SK-N-SH treated with all-trans-retinoic acid at 6 μM for 48 hours (cell line): Measurements from ENCODE around the gene CPNE4.

Experiments
- ATAC-seq: fragments of 200-7000 bp; cut with Tn5 transposase; 3 replicates; pipeline ENCODE4 v1.9.1; 2020; ENCODE audit warnings: mild to moderate bottlenecking, moderate library complexity
- ARNTL ChIP-seq: fragments of 450-650 bp; formaldehyde crosslinking; IDR thresholded peaks from 2 replicates; pipeline ENCODE4 v1.5.0; 2020; ENCODE audit warnings: low read depth, mild to moderate bottlenecking, moderate library complexity, borderline replicate concordance
- BACH2 ChIP-seq: fragments of 250-450 bp; sonication (Bioruptor Pico); IDR thresholded peaks from 2 replicates; pipeline ENCODE4 v1.9.0; 2021; ENCODE audit warnings: mild to moderate bottlenecking, borderline replicate concordance
- CSDC2 ChIP-seq: fragments of 250-450 bp; sonication (Bioruptor Pico); IDR thresholded peaks from 2 replicates; pipeline ENCODE4 v1.5.0; 2020; ENCODE audit warnings: mild to moderate bottlenecking, moderate library complexity
- ESRRG ChIP-seq: fragments of 250-450 bp; sonication (Bioruptor Pico); IDR thresholded peaks from 2 replicates; pipeline ENCODE4 v1.6.1; 2021; ENCODE audit warnings: mild to moderate bottlenecking
- ISL1 ChIP-seq: fragments of 250-450 bp; sonication (Bioruptor Pico); IDR thresholded peaks from 2 replicates; pipeline ENCODE4 v2.1.2; 2022; ENCODE audit warnings: mild to moderate bottlenecking, moderate library complexity
- PPARA ChIP-seq: fragments of 250-450 bp; sonication (Bioruptor Pico); IDR thresholded peaks from 2 replicates; pipeline ENCODE4 v1.5.0; 2020; ENCODE audit warnings: mild to moderate bottlenecking, borderline replicate concordance
- RARB ChIP-seq: fragments of 250-450 bp; sonication (Bioruptor Pico); IDR thresholded peaks from 2 replicates; pipeline ENCODE4 v1.8.0; 2021; ENCODE audit warnings: mild to moderate bottlenecking, moderate library complexity
- SNAI2 ChIP-seq: fragments of 250-450 bp; sonication (Bioruptor Pico); IDR thresholded peaks from 2 replicates; pipeline ENCODE4 v1.5.0; 2020; ENCODE audit warnings: mild to moderate bottlenecking, moderate library complexity
- TCF4 ChIP-seq: fragments of 250-450 bp; sonication (Bioruptor Pico); IDR thresholded peaks from 2 replicates; pipeline ENCODE4 v1.8.0; 2021; ENCODE audit warnings: mild to moderate bottlenecking, moderate library complexity, borderline replicate concordance
- TOX ChIP-seq: fragments of 250-450 bp; sonication (Bioruptor Pico); IDR thresholded peaks from 2 replicates; pipeline ENCODE4 v1.8.0; 2021; ENCODE audit warnings: mild to moderate bottlenecking, moderate library complexity, borderline replicate concordance
- ZC3H10 ChIP-seq: fragments of 250-450 bp; sonication (Bioruptor Pico); IDR thresholded peaks from 2 replicates; pipeline ENCODE4 v1.5.1; 2021; ENCODE audit warnings: mild to moderate bottlenecking, moderate library complexity
- ZFP30 ChIP-seq: fragments of 450-650 bp; formaldehyde crosslinking; IDR thresholded peaks from 2 replicates; pipeline ENCODE4 v1.5.0; 2022; ENCODE audit warnings: mild to moderate bottlenecking, moderate library complexity
- ZNF565 ChIP-seq: fragments of 450-650 bp; formaldehyde crosslinking; conservative IDR thresholded peaks from 2 replicates; pipeline ENCODE4 v1.5.0; 2020; ENCODE audit warnings: low read depth, mild to moderate bottlenecking, moderate library complexity
- ZNF70 ChIP-seq: fragments of 450-650 bp; formaldehyde crosslinking; IDR thresholded peaks from 2 replicates; pipeline ENCODE4 v1.5.0; 2020; ENCODE audit warnings: mild to moderate bottlenecking, moderate library complexity
- ZNF8 ChIP-seq: fragments of 450-650 bp; formaldehyde crosslinking; IDR thresholded peaks from 2 replicates; pipeline ENCODE4 v1.5.0; 2020; ENCODE audit warnings: mild to moderate bottlenecking, moderate library complexity
- TF ChIP-seq, protein P1 (sequence below): fragments of 250-450 bp; sonication (Bioruptor Pico); IDR thresholded peaks from 2 replicates; pipeline ENCODE4 v1.5.1; 2020; ENCODE audit warnings: low read depth, mild to moderate bottlenecking, moderate library complexity
- TF ChIP-seq, protein P2 (sequence below): fragments of 250-450 bp; sonication (Bioruptor Pico); IDR thresholded peaks from 2 replicates; pipeline ENCODE4 v1.8.0; 2021; ENCODE audit warnings: low read depth, mild to moderate bottlenecking, moderate library complexity, borderline replicate concordance
- TF ChIP-seq, protein P3 (sequence below): fragments of 250-450 bp; sonication (Bioruptor Pico); IDR thresholded peaks from 2 replicates; pipeline ENCODE4 v1.5.0; 2020; ENCODE audit warnings: mild to moderate bottlenecking, moderate library complexity
- TF ChIP-seq, protein P4 (sequence below): fragments of 250-450 bp; sonication (Bioruptor Pico); IDR thresholded peaks from 2 replicates; pipeline ENCODE4 v1.5.1; 2021; ENCODE audit warnings: mild to moderate bottlenecking, moderate library complexity
- TF ChIP-seq, protein P5 (sequence below): fragments of 250-450 bp; sonication (Bioruptor Pico); IDR thresholded peaks from 2 replicates; pipeline ENCODE4 v1.8.0; 2020; ENCODE audit warnings: mild to moderate bottlenecking, moderate library complexity, borderline replicate concordance

The CPNE4 gene

DNA sequence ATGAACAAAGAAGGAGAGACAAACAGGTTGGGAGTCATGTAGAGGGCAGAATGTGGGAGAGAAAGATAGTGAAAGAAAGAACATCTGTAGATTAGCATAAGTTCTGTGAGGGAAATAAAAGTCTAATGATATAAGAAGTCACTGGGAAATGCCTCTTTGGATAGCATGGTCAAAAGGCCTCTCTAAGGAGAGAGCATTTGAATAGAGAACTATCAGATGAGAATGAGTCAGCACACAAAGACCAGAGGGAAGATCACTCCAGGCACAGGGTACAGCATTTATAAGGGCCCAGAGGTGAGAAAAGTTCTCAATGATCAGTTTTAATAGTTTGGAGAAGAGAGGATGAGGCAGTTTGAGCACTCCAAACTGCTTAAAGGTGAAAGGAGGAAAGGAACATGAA, 7.9 kb upstream of the CPNE4 start (continued):
- TF ChIP-seq, protein P1, sequence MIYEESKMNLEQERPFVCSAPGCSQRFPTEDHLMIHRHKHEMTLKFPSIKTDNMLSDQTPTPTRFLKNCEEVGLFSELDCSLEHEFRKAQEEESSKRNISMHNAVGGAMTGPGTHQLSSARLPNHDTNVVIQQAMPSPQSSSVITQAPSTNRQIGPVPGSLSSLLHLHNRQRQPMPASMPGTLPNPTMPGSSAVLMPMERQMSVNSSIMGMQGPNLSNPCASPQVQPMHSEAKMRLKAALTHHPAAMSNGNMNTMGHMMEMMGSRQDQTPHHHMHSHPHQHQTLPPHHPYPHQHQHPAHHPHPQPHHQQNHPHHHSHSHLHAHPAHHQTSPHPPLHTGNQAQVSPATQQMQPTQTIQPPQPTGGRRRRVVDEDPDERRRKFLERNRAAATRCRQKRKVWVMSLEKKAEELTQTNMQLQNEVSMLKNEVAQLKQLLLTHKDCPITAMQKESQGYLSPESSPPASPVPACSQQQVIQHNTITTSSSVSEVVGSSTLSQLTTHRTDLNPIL: no peak

DNA sequence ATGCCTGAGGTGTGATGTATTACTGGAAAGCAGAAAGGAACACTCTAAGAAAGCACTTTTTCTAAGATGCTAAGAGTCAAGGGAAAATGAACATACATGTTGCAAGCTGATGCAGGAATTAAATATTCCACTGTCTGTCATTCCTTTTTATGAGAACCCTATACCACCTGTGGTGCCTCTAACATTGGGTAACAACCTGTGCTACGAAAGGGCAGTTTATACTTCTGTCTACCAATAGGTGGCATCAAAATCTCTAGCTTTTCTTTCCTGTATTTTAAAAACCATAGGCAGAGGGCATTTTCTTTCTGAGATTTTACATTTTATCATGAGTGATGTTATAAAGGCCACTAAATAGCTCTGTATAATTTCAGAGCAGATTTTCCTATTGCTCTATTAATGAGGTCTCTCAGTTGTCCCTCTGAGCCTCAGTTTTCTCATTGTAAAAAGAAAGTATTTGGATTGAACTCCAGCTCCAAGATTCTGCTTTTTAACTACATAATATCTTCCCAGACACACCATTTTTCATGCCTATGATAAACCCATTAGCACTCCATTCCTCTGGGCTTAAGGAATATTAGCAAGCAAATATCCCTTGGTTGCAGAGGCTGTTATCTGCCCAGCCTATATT, 3.5 kb upstream of the CPNE4 start:
- peak; percentile 46; the same call in 2 of the 3 replicates for ATAC-seq
- TF ChIP-seq, protein P2, sequence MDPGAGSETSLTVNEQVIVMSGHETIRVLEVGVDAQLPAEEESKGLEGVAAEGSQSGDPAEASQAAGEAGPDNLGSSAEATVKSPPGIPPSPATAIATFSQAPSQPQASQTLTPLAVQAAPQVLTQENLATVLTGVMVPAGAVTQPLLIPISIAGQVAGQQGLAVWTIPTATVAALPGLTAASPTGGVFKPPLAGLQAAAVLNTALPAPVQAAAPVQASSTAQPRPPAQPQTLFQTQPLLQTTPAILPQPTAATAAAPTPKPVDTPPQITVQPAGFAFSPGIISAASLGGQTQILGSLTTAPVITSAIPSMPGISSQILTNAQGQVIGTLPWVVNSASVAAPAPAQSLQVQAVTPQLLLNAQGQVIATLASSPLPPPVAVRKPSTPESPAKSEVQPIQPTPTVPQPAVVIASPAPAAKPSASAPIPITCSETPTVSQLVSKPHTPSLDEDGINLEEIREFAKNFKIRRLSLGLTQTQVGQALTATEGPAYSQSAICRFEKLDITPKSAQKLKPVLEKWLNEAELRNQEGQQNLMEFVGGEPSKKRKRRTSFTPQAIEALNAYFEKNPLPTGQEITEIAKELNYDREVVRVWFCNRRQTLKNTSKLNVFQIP: no peak
- TF ChIP-seq ZFP30 (CRISPR knock-in tag): no peak
- TF ChIP-seq BACH2 (CRISPR knock-in tag): no peak
- no peak for TF ChIP-seq CSDC2
- no peak for TF ChIP-seq TCF4 (CRISPR knock-in tag)
- TF ChIP-seq ZNF565: no peak
- TF ChIP-seq, protein P1: no peak
- TF ChIP-seq TOX (CRISPR knock-in tag): no peak
- TF ChIP-seq ZNF70 (CRISPR knock-in tag): no peak
- no peak for TF ChIP-seq ISL1 (CRISPR knock-in tag)
- no peak for TF ChIP-seq RARB (CRISPR knock-in tag)
- TF ChIP-seq, protein P3, sequence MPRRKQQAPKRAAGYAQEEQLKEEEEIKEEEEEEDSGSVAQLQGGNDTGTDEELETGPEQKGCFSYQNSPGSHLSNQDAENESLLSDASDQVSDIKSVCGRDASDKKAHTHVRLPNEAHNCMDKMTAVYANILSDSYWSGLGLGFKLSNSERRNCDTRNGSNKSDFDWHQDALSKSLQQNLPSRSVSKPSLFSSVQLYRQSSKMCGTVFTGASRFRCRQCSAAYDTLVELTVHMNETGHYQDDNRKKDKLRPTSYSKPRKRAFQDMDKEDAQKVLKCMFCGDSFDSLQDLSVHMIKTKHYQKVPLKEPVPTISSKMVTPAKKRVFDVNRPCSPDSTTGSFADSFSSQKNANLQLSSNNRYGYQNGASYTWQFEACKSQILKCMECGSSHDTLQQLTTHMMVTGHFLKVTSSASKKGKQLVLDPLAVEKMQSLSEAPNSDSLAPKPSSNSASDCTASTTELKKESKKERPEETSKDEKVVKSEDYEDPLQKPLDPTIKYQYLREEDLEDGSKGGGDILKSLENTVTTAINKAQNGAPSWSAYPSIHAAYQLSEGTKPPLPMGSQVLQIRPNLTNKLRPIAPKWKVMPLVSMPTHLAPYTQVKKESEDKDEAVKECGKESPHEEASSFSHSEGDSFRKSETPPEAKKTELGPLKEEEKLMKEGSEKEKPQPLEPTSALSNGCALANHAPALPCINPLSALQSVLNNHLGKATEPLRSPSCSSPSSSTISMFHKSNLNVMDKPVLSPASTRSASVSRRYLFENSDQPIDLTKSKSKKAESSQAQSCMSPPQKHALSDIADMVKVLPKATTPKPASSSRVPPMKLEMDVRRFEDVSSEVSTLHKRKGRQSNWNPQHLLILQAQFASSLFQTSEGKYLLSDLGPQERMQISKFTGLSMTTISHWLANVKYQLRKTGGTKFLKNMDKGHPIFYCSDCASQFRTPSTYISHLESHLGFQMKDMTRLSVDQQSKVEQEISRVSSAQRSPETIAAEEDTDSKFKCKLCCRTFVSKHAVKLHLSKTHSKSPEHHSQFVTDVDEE (CRISPR knock-in tag): no peak
- no peak for TF ChIP-seq ZNF8 (CRISPR knock-in tag)
- TF ChIP-seq SNAI2: no peak
- TF ChIP-seq, protein P4, sequence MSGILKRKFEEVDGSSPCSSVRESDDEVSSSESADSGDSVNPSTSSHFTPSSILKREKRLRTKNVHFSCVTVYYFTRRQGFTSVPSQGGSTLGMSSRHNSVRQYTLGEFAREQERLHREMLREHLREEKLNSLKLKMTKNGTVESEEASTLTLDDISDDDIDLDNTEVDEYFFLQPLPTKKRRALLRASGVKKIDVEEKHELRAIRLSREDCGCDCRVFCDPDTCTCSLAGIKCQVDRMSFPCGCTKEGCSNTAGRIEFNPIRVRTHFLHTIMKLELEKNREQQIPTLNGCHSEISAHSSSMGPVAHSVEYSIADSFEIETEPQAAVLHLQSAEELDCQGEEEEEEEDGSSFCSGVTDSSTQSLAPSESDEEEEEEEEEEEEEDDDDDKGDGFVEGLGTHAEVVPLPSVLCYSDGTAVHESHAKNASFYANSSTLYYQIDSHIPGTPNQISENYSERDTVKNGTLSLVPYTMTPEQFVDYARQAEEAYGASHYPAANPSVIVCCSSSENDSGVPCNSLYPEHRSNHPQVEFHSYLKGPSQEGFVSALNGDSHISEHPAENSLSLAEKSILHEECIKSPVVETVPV (CRISPR knock-in tag): no peak
- no peak for TF ChIP-seq ARNTL (CRISPR knock-in tag)
- TF ChIP-seq, protein P5, sequence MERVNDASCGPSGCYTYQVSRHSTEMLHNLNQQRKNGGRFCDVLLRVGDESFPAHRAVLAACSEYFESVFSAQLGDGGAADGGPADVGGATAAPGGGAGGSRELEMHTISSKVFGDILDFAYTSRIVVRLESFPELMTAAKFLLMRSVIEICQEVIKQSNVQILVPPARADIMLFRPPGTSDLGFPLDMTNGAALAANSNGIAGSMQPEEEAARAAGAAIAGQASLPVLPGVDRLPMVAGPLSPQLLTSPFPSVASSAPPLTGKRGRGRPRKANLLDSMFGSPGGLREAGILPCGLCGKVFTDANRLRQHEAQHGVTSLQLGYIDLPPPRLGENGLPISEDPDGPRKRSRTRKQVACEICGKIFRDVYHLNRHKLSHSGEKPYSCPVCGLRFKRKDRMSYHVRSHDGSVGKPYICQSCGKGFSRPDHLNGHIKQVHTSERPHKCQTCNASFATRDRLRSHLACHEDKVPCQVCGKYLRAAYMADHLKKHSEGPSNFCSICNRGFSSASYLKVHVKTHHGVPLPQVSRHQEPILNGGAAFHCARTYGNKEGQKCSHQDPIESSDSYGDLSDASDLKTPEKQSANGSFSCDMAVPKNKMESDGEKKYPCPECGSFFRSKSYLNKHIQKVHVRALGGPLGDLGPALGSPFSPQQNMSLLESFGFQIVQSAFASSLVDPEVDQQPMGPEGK (CRISPR knock-in tag): no peak
- TF ChIP-seq ZC3H10 (CRISPR knock-in tag): no peak

DNA sequence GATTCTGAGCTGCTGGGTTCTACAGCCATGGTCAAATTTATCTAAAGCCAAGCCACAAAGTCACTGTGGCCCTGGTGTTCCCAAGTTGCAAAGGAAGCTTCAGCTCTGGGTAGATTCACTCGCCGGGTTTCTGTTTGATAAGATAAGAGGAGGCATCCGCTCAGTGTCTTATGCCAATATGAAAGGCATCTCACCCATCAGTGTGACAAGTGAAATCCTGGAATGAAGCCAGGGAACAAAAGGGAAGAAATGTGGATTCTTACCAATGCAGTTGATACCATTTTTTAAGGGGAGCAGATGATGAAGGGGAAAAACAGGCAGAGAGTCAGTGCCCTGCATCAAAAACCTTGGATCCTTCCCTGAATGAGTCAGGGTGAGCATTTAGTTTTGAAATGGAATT, 2.8 kb upstream of the CPNE4 start:
- no peak for ATAC-seq
- TF ChIP-seq ZC3H10 (CRISPR knock-in tag): no peak
- TF ChIP-seq SNAI2: no peak
- TF ChIP-seq, protein P3 (CRISPR knock-in tag): no peak
- TF ChIP-seq TOX (CRISPR knock-in tag): no peak
- TF ChIP-seq PPARA (CRISPR knock-in tag): no peak
- TF ChIP-seq BACH2 (CRISPR knock-in tag): no peak
- TF ChIP-seq, protein P4 (CRISPR knock-in tag): no peak
- TF ChIP-seq, protein P5 (CRISPR knock-in tag): no peak
- no peak for TF ChIP-seq ESRRG (CRISPR knock-in tag)
- no peak for TF ChIP-seq ZNF565
- no peak for TF ChIP-seq RARB (CRISPR knock-in tag)
